Measurements from ENCODE around the gene YIPF3. TPM values are rescaled to one million over a fixed set of nuclear protein-coding genes. Genes with fewer than 3 reads are reported as not detected.

The YIPF3 gene
- total and polyA plus RNA-seq, 10 of the 15 experiments (the other 5 are each of a cell fraction or from before 2014, with no cell fraction given) = 20.5 to 88.8 (median 44.7) TPM

GRCh38 chr6:43464337-43464736 is 52.4 kb downstream of the YIPF3 start:
- intact Hi-C loops (cut with micrococcal nuclease; ENCODE audit: unreplicated experiment) = no loop called here
- Histone ChIP-seq H3K4me3 (no peak overlapping the region), H3K36me3 (ENCODE audit: control insufficient read depth in 2 of 2, insufficient read depth in 2 of 2, low read length in 1 of 2) (no peaks in the 10 kb centered on the region), H3K27me3 (replicated peaks in 1 of 2; ENCODE audit: control insufficient read depth in 2 of 2, insufficient read depth in 2 of 2, low read length in 1 of 2) (no peaks in the 10 kb centered on the region; a peak in 1 of 4 replicates), H3K27ac (ENCODE audit: control insufficient read depth, insufficient read depth) (no peak overlapping the region), H3K4me2 (ENCODE audit: control insufficient read depth, insufficient read depth) (no peak overlapping the region), H3K9me3 (replicated peaks; ENCODE audit: control insufficient read depth, insufficient read depth, low read length) (no peaks in the 10 kb centered on the region), H4K20me1 (ENCODE audit: control insufficient read depth, insufficient read depth) (no peaks in the 10 kb centered on the region), H3K9ac (ENCODE audit: control insufficient read depth, insufficient read depth, low read length) (no peak overlapping the region), H2AFZ (ENCODE audit: control insufficient read depth, low read depth, low read length) (no peak overlapping the region), H3K79me2 (ENCODE audit: control insufficient read depth, insufficient read depth, low read length) (no peaks in the 10 kb centered on the region), H3K4me1 (ENCODE audit: control insufficient read depth, insufficient read depth, low read length) (no peaks in the 10 kb centered on the region)
- CTCF ChIA-PET = interaction anchor here (0.6 kb wide), 1 partner anchor 12 kb away, joined by 3 read pairs; no protein-coding TSS in a partner anchor
- DNase-seq (ENCODE audit: low read depth, low spot score) (no peak), ATAC-seq (no peak), FAIRE-seq (no peak)
- POLR2A ChIA-PET = no interaction called here
- in situ Hi-C loops (cut with MboI) = no loop called here
- TF ChIP-seq NFYA (IDR thresholded peaks at IDR 0.05; ENCODE audit: borderline replicate concordance, low read depth, low read length) (no peak), CTCF (IDR thresholded peaks at IDR 0.05 in 2 of 3, conservative IDR thresholded peaks at IDR 0.05 in 1 of 3; ENCODE audit: control insufficient read depth in 2 of 3, extremely low read depth in 1 of 3, insufficient read depth in 1 of 3, low read depth in 3 of 3, low read length in 3 of 3) (no peak), SUZ12 (IDR thresholded peaks at IDR 0.05; ENCODE audit: unreplicated experiment) (no peak), HSF1 (IDR thresholded peaks at IDR 0.05; ENCODE audit: low read depth, low read length) (no peak), ZBTB40 (IDR thresholded peaks at IDR 0.05; ENCODE audit: borderline replicate concordance) (no peak), POU2F2 (IDR thresholded peaks at IDR 0.05; ENCODE audit: borderline replicate concordance, low read depth, low read length) (no peak), TBL1XR1 (IDR thresholded peaks at IDR 0.05; ENCODE audit: low read depth, low read length) (no peak), EGR1 (IDR thresholded peaks at IDR 0.05; ENCODE audit: borderline replicate concordance in 1 of 2, low read depth in 2 of 2, low read length in 2 of 2) (no peak), STAT1 (conservative IDR thresholded peaks at IDR 0.05) (no peak), HCFC1 (IDR thresholded peaks at IDR 0.05; ENCODE audit: low read length) (no peak), RUNX3 (IDR thresholded peaks at IDR 0.05; ENCODE audit: low read length) (no peak), PKNOX1 (IDR thresholded peaks at IDR 0.05) (no peak)
- RAD21 ChIA-PET (ENCODE audit: unreplicated experiment) = no interaction called here
- SMC1A ChIA-PET (ENCODE audit: uncharacterized antibody, unreplicated experiment) = interaction anchor here (0.6 kb wide), 1 partner anchor 12 kb away, joined by 3 read pairs; no protein-coding TSS in a partner anchor
- WGBS (ENCODE audit: insufficient coverage, insufficient replicate concordance, low lambda C conversion rate, missing lambda C conversion rate) = 68% methylated on average over 5 of the region's 8 CpGs
- no TSS peak for BruUV-seq (replicated peaks)

Measured in GM12878 (cell line).